GM12891 (cell line): ENCODE measurements around the gene GBP3.
"Not testable (repeated sequence)": the region's sequence is repeated elsewhere in the genome, so short reads cannot be mapped to it uniquely, and the experiment has no call there.

Experiments
- PAX5 ChIP-seq: IDR thresholded peaks from 2 replicates; pipeline ENCODE4 v1.6.1; 2011; ENCODE audit warnings: low read length, moderate library complexity, mild to moderate bottlenecking; ENCODE audit not compliant: insufficient read depth, severe bottlenecking
- POLR2A ChIP-seq: IDR thresholded peaks from 2 replicates; pipeline ENCODE4 v1.6.1; 2011; ENCODE audit warnings: low read depth, low read length, control low read depth
- POLR2AphosphoS5 ChIP-seq: IDR thresholded peaks from 2 replicates; pipeline ENCODE4 v1.6.1; 2011; ENCODE audit warnings: low read depth, low read length, control low read depth
- POU2F2 ChIP-seq: IDR thresholded peaks from 2 replicates; pipeline ENCODE4 v1.6.1; 2011; ENCODE audit warnings: low read depth, mild to moderate bottlenecking, control low read depth, low read length, moderate library complexity
- SPI1 ChIP-seq: IDR thresholded peaks from 2 replicates; pipeline ENCODE4 v1.6.1; 2011; ENCODE audit warnings: low read depth, low read length, control low read depth
- TAF1 ChIP-seq: IDR thresholded peaks from 2 replicates; pipeline ENCODE4 v1.6.1; 2011; ENCODE audit warnings: low read depth, low read length, control low read depth

GRCh38 chr1:88974616-88975172, 48.0 kb downstream of the GBP3 start:
- TF ChIP-seq POLR2AphosphoS5, TAF1, POLR2A, SPI1, POU2F2, PAX5: not testable (repeated sequence)
